GM19324 (cell line): ENCODE results near the gene TBC1D8.

ENCODE experiments used
- ATAC-seq: cut with Tn5 transposase; IDR thresholded peaks from one replicate; pipeline ENCODE4 v1.9.1; 2021; ENCODE audit warnings: mild to moderate bottlenecking, moderate library complexity; ENCODE audit not compliant: unreplicated experiment, low FRiP score

The TBC1D8 gene

DNA sequence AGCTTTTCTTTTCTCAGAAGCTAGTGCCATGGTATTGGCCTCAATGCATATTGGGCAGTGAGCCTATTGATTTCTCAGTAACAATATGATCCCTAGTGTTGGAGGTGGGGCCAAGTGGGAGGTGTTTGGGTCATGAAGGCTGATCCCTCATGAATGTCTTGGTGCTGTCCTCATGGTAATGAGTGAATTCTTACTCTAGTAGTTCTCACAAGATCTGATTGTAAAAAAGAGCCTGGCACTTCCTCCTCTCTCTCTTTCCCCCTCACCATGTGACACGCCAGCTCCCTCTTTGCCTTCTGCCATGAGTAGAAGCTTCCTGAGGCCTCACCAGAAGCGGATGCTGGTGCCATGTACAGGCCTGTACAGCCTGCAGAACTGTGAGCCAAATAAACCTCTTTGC is 12.8 kb upstream of the TBC1D8 start:
- ATAC-seq = no peak

GRCh38 chr2:101162561-101163330 is 11.6 kb upstream of the TBC1D8 start:
- ATAC-seq = no peak

DNA sequence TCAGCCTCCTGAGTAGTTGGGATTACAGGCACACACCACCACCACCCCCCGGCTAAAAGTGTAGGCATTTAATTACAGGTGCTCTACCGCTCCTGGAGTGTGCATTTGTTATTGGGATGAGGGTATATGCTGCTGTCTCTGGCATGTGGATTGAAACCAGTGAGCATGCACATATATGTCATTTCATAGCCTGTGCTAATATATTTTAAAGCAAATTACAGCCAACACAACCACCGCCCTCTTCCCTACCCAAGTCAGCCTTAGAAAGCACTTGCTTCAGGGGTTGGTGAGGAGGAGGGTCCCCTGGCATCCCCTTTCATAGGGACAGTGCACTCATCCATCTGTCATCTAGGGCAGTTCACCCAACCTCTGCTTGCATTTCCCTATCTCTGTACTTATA is 10.5 kb upstream of the TBC1D8 start:
- ATAC-seq = no peak

GRCh38 chr2:101160454-101160853 is 9.3 kb upstream of the TBC1D8 start:
- no peak for ATAC-seq

DNA sequence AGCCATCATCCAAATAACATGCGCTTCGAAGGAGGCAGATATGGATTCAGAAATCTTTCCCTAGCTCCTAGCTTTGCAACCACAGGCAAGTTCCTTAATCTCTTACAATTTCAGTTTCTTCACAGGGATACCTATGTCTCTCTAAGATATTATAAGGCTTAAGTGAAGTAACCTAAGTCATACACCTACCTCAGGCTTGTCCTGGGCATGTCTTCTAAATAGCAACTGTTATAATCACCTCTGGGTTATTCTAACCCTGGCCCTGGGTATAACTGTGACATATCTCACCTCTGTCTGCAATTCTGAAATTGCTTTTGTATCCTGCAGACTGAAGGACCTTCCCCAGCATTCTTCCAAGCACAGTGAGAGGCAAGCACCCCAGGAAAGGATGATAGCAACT is 8.3 kb upstream of the TBC1D8 start:
- ATAC-seq = no peak

- ATAC-seq = no peak
These were observed 6.1 kb upstream of the TBC1D8 start for GRCh38 chr2:101157272-101157671.

GRCh38 chr2:101153787-101154186 is 2.6 kb upstream of the TBC1D8 start:
- ATAC-seq = no peak

DNA sequence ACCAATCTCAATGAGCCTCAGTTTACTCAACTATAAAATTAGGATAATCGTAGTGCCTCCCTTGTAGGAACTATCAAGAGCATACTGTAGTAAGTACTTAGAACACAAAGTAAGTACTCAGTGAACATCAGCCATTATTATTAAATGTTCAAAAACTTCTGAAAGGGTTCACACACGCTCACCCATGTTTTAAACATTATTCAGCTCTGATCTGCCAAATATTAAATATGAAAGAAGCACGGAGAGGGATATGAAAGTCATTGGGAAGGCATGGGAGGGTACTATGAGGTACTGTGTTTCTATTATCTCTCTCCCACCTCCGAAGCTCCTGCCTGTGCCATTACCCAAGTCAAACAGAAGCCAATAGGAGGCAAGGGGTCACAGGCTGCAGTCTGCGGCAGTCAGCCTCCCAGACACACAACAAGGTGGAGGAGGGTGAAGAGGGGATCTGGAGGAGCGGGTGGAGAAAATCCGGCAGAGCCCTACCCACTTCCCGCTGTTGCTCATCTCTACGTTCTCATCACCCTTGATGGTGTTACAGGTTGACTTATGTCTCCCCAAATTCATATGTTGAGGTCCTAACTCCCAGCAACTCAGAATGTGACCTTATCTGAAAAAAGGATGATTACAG is 2.0 kb upstream of the TBC1D8 start:
- no peak for ATAC-seq

DNA sequence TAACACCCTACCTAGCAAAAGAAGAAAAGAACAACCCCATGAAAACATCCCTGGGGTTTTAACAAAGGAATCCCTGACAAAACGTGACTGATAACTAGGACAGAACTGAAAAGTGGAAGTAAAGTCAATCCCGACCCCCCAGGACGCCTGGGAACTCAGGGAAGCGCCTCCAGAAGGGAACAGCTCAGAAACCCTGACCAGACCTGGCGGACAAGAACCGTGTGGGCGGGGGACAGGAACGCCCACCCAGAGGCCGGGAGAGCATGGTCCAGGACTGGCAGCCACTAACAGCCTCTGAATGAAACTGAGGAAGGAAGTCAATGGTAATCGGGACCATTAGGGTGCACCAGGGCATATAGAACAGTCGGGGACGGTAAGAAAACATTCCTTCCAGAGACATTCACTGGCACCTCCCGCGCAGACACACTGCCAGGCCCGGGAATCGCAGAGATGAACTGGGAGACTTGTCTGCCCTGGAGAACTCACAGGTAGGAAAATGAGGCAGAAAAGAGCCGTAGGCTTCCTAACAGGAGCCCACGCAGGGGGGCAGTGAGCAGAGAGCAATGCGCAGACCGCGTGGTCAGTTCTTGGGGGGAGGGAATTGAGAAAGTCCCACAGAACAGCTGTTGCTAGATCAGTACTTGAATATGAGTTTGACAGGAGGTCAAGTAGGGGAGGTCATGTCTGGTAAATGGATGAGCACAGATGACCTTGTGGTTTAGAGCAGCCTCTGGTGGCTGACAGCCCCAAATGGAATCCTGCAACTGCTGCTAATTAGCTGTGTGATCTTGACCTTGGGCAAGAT is 1.3 kb upstream of the TBC1D8 start:
- no peak for ATAC-seq

- ATAC-seq = no peak
These were observed 683 bp upstream of the TBC1D8 start for GRCh38 chr2:101151859-101152271.

GRCh38 chr2:101150306-101151145 is 656 bp downstream of the TBC1D8 start:
- ATAC-seq = peak; percentile 11

GRCh38 chr2:101149241-101150192 is 1.7 kb downstream of the TBC1D8 start:
- ATAC-seq = no peak

DNA sequence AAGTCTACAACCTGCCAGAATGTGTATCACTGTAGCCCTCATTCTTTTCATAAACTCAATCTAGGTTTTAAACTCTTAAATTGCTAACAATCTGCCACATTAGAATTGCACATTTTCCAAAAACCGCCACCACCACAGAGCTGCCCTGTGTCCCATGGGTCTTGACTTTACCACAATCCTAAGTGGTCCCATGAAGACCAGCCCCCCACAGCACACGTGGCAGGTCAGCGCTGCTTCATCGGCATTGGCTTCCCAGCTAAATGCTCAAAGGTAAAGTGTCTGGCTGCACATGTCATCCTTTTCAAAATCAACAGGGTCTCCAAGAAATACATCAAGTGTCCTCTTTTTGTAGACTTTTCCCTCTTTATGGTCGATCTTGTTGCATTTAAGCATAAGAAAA is 2.4 kb downstream of the TBC1D8 start:
- ATAC-seq = no peak

DNA sequence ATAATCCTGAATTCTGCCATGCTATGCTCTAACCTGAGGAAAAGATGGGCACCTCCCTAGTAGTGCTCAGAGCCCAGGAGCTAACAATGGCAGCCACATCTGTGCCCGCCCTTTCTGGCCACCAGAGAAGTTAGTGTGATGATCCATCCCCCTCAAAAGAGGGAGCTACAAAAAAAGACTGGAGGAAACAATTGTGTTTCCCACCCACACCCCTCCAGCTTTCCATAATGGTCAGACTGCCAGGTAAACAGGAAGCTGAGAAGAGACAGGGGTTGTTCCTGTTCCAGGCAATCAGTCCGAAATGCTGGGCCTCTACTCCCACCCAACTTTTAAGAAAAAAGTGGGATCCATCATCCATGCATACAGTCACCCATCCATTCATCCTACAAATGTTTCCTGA is 3.2 kb downstream of the TBC1D8 start:
- ATAC-seq = no peak

DNA sequence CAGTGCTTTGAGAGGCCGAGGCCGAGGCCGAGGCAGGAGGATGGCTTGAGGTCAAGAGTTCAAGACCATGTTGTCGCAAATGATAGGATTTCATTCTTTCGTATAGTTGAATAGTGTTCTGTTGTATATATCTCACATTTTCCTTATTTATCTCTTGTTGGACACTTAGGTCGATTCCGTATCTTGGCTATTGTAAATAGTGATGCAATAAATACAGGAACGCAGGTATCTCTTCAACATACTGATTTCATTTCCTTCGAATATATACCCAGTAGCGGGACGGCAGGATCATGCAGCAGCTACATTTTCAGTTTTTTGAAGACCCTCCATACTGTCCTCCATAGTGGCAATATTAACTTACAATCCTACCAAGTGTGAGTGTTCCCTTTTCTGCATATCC is 4.1 kb downstream of the TBC1D8 start:
- ATAC-seq = no peak

DNA sequence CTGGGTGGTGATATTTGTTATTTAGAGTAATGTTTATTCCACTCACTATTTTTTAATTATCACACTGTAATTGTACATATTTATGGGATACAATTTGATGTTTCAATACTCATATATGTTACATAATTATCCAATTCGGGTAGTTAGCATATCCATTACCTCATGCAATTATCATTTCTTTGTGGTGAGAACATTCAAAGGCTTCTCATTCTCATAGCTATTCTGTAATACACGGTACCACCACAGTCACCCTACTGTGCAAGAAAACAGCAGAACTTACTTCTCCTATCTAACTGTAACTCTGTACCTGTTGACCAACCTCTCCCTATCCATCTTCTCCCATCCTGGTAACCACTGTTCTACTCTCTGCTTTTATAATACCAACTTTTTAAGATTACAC is 4.6 kb downstream of the TBC1D8 start:
- ATAC-seq = no peak

DNA sequence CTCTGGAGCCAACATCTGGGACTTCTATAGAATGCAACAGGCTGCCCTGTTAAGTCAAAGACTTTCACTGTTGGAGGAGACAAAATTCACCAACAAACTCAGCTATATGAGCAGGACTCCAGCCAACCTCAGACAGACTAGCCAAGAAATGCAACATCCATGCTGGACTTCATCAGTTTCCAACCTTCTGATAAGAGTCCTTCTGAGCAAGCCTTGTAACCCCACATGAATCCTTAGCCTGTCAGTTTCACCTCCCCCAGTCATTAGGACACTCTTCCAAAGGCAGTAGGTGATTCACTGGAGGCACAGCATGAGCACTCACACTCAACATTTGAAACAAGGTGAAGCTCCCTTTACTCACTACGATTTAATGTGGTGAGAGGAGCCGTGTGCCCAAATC is 5.8 kb downstream of the TBC1D8 start:
- no peak for ATAC-seq

GRCh38 chr2:101142163-101142562 is 9.0 kb downstream of the TBC1D8 start:
- ATAC-seq = no peak

- ATAC-seq = no peak
These were observed 10.1 kb downstream of the TBC1D8 start for GRCh38 chr2:101140978-101141655.
